A549 (cell line): ENCODE data around the gene XRCC4.

Experiments
- EP300 ChIP-seq, 2 experiments: fragments of >200 bp; sonication (Bioruptor Twin); formaldehyde crosslinking; IDR thresholded peaks; 2 replicates in 1 of 2; 3 replicates in 1 of 2; pipeline ENCODE4 v1.6.1; 2016 to 2017
- MAFK ChIP-seq: fragments of 450-650 bp; IDR thresholded peaks from 2 replicates; pipeline ENCODE4 v1.6.1; 2014; ENCODE audit not compliant: partially characterized antibody
- NFE2L2 ChIP-seq: fragments of 150-350 bp; conservative IDR thresholded peaks from 2 replicates; pipeline ENCODE4 v1.6.1; 2014; ENCODE audit warnings: low read length
- RFX5 ChIP-seq: fragments of 450-650 bp; IDR thresholded peaks from 2 replicates; pipeline ENCODE4 v1.7.1; 2014; ENCODE audit warnings: antibody characterized with exemption, mild to moderate bottlenecking, moderate library complexity
- RNF2 ChIP-seq: fragments of 200-600 bp; sonication (generic); IDR thresholded peaks from 2 replicates; pipeline ENCODE4 v1.6.1; 2016; ENCODE audit warnings: low read depth, mild to moderate bottlenecking, antibody characterized with exemption, moderate library complexity, borderline replicate concordance
- TF ChIP-seq, protein P1 (sequence below): IDR thresholded peaks from 2 replicates; pipeline ENCODE4 v1.6.1; 2012
- TF ChIP-seq, protein P2 (sequence below): fragments of 250-450 bp; sonication (Bioruptor Pico); IDR thresholded peaks from 2 replicates; pipeline ENCODE4 v1.5.0; 2021; ENCODE audit warnings: mild to moderate bottlenecking, moderate library complexity, borderline replicate concordance
- TF ChIP-seq, protein P3 (sequence below): fragments of >200 bp; sonication (Bioruptor Twin); formaldehyde crosslinking; IDR thresholded peaks from 3 replicates; pipeline ENCODE4 v1.5.1; 2016

DNA sequence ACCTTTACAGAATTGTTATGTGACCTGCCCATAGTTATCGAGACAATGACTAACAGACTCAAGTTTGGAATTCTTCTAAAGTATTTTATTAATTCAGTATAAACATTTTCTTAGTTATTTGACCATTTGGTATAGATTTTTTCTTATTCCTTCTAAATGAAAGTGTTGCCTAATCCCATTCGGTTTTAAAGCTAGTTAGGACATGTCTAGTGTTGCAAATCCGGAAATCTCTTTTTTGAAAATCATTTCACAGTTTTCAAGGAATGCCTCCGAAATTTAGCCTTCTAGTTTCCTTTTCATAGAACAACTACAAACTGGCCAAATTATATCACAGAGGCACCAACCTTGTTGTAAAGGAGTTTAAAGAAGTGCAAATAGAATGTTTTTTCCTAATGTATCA lies 171.8 kb downstream of the XRCC4 start:
- TF ChIP-seq RFX5 = no peak
- TF ChIP-seq, protein P1, sequence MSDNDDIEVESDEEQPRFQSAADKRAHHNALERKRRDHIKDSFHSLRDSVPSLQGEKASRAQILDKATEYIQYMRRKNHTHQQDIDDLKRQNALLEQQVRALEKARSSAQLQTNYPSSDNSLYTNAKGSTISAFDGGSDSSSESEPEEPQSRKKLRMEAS = no peak
- TF ChIP-seq, protein P2, sequence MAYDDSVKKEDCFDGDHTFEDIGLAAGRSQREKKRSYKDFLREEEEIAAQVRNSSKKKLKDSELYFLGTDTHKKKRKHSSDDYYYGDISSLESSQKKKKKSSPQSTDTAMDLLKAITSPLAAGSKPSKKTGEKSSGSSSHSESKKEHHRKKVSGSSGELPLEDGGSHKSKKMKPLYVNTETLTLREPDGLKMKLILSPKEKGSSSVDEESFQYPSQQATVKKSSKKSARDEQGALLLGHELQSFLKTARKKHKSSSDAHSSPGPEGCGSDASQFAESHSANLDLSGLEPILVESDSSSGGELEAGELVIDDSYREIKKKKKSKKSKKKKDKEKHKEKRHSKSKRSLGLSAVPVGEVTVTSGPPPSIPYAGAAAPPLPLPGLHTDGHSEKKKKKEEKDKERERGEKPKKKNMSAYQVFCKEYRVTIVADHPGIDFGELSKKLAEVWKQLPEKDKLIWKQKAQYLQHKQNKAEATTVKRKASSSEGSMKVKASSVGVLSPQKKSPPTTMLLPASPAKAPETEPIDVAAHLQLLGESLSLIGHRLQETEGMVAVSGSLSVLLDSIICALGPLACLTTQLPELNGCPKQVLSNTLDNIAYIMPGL (CRISPR knock-in tag) = no peak
- no peak for TF ChIP-seq RNF2
- TF ChIP-seq NFE2L2 = no peak
- TF ChIP-seq, protein P3, sequence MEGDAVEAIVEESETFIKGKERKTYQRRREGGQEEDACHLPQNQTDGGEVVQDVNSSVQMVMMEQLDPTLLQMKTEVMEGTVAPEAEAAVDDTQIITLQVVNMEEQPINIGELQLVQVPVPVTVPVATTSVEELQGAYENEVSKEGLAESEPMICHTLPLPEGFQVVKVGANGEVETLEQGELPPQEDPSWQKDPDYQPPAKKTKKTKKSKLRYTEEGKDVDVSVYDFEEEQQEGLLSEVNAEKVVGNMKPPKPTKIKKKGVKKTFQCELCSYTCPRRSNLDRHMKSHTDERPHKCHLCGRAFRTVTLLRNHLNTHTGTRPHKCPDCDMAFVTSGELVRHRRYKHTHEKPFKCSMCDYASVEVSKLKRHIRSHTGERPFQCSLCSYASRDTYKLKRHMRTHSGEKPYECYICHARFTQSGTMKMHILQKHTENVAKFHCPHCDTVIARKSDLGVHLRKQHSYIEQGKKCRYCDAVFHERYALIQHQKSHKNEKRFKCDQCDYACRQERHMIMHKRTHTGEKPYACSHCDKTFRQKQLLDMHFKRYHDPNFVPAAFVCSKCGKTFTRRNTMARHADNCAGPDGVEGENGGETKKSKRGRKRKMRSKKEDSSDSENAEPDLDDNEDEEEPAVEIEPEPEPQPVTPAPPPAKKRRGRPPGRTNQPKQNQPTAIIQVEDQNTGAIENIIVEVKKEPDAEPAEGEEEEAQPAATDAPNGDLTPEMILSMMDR = no peak
- TF ChIP-seq MAFK = no peak
- no peak for TF ChIP-seq EP300 (IDR thresholded peaks at IDR 0.05)
